Activated gamma-delta T cell treated with anti-CD3 and anti-CD28 coated beads, Interleukin-2, amount 50 U/mL, for 16 hours (primary cell): Measurements from ENCODE around the gene ITGBL1.

Source experiments
- DNase-seq: peaks from one replicate; pipeline ENCODE4 v3.0.0-alpha.2; 2020; ENCODE audit warnings: low read depth

ITGBL1 gene

GRCh38 chr13:101700598-101700997 lies 248.1 kb downstream of the ITGBL1 start:
- DNase-seq, result no peak

- DNase-seq, result no peak
Measured at GRCh38 chr13:101703081-101703480, 250.6 kb downstream of the ITGBL1 start.

GRCh38 chr13:101703838-101704237 lies 251.4 kb downstream of the ITGBL1 start:
- DNase-seq, result no peak

- DNase-seq, result no peak
Measured at GRCh38 chr13:101706651-101707050, 254.2 kb downstream of the ITGBL1 start.

GRCh38 chr13:101707659-101708058 lies 255.2 kb downstream of the ITGBL1 start:
- DNase-seq, result no peak

- DNase-seq, result no peak
Measured at GRCh38 chr13:101708115-101708514, 255.6 kb downstream of the ITGBL1 start.

- DNase-seq, result no peak
Measured at GRCh38 chr13:101709952-101710351, 257.5 kb downstream of the ITGBL1 start.

- DNase-seq, result no peak
Measured at GRCh38 chr13:101711307-101712025, 259.0 kb downstream of the ITGBL1 start.

- no peak for DNase-seq
Measured at GRCh38 chr13:101712026-101712348, 259.5 kb downstream of the ITGBL1 start.

GRCh38 chr13:101714195-101714594 lies 261.7 kb downstream of the ITGBL1 start:
- DNase-seq, result no peak

- DNase-seq, result no peak
Measured at GRCh38 chr13:101717353-101717752, 264.9 kb downstream of the ITGBL1 start.

- no peak for DNase-seq
Measured at GRCh38 chr13:101718496-101718895, 266.0 kb downstream of the ITGBL1 start.

GRCh38 chr13:101726681-101727080 lies 274.2 kb downstream of the ITGBL1 start:
- DNase-seq, result no peak

GRCh38 chr13:101727118-101727517 lies 274.6 kb downstream of the ITGBL1 start:
- no peak for DNase-seq

- DNase-seq, result no peak
Measured at GRCh38 chr13:101728021-101728420, 275.5 kb downstream of the ITGBL1 start.

GRCh38 chr13:101728615-101729014 lies 276.1 kb downstream of the ITGBL1 start:
- DNase-seq, result no peak

- no peak for DNase-seq
Measured at GRCh38 chr13:101730420-101731000, 278.0 kb downstream of the ITGBL1 start.

GRCh38 chr13:101736566-101736965 lies 284.1 kb downstream of the ITGBL1 start:
- no peak for DNase-seq

GRCh38 chr13:101738336-101738735 lies 285.9 kb downstream of the ITGBL1 start:
- no peak for DNase-seq

GRCh38 chr13:101739382-101740178 lies 287.1 kb downstream of the ITGBL1 start:
- no peak for DNase-seq

- DNase-seq, result no peak
Measured at GRCh38 chr13:101746513-101746912, 294.0 kb downstream of the ITGBL1 start.

GRCh38 chr13:101747039-101747438 lies 294.6 kb downstream of the ITGBL1 start:
- no peak for DNase-seq

GRCh38 chr13:101749584-101749983 lies 297.1 kb downstream of the ITGBL1 start:
- DNase-seq, result no peak
